Astrocyte of the spinal cord (primary cell): ENCODE results near the gene TBRG4.

Experiments used
- DNase-seq: peaks from one replicate; pipeline ENCODE4 v3.0.0; 2011; ENCODE audit warnings: low read depth, low spot score
- H3K4me3 ChIP-seq: 2 replicates; pipeline ENCODE4 v1.5.1; 2011; ENCODE audit warnings: low read depth, mild to moderate bottlenecking, low read length, moderate library complexity
- CTCF ChIP-seq: IDR thresholded peaks from 2 replicates; pipeline ENCODE4 v1.5.1; 2012; ENCODE audit warnings: low read depth, mild to moderate bottlenecking, low read length, inconsistent platforms
- in situ Hi-C: cut with HindIII; loops from 2 replicates; pipeline ENCODE4 v1.10.0; 2017; ENCODE audit warnings: low sequenced_read_pairs

TBRG4 gene

DNA sequence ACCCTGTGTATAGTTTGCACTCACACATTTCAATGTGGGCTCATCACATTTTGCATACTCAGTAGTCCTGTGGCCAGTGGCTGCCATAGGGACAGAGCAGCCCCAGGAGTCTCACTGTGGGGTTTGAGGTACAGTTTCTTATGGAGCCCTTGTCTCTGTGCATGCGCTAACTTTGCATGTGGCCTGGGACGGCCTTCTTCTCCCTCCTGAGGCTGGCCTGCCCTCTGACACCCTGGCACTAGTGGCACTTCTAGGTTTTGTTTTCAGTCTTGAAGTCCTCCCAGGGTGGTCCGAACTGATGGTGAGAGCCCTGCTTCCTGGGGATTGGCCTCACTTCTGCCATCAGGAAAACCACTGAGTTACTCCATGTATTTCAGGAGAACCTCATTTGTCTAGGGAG, 43.9 kb downstream of the TBRG4 start:
- no peak overlapping the region for H3K4me3 ChIP-seq
- in situ Hi-C loops, result no loop called here
- no peak for DNase-seq
- no peak for TF ChIP-seq CTCF

DNA sequence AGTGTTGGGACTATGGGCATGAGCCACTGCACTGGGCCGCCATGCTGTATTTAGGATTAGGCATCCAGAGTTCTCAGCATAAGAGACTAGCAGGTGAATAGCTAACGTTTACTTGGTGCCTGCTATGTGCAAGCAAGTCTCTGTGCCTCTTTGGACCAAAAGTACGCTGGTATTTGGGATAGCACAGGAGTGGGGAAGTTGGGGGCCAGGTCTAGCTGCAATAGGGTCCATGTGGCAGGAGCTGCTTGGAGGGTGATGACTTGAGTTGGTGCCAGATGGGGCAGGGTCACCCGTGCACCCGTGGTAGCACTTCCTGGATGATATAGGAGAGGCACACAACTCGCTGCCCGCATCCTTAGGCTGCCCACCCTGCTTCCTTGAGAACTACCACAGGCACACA, 45.1 kb downstream of the TBRG4 start:
- in situ Hi-C loops, result no loop called here
- H3K4me3 ChIP-seq, result no peak overlapping the region
- DNase-seq, result no peak
- TF ChIP-seq CTCF, result no peak

- no peak overlapping the region for H3K4me3 ChIP-seq
- in situ Hi-C loops, result no loop called here
- DNase-seq, result no peak
Measured at GRCh38 chr7:45065031-45065995, 46.2 kb downstream of the TBRG4 start.

GRCh38 chr7:45064047-45064725, 47.3 kb downstream of the TBRG4 start:
- TF ChIP-seq CTCF, result no peak
- in situ Hi-C loops, result no loop called here
- DNase-seq, result no peak
- H3K4me3 ChIP-seq, result no peak overlapping the region

More at GRCh38 chr7:45065031-45065995, 46.2 kb downstream of the TBRG4 start:
- no peak for TF ChIP-seq CTCF

GRCh38 chr7:45061806-45062425, 49.6 kb downstream of the TBRG4 start:
- no peak overlapping the region for H3K4me3 ChIP-seq
- no peak for TF ChIP-seq CTCF
- no peak for DNase-seq
- in situ Hi-C loops, result no loop called here

- no peak overlapping the region for H3K4me3 ChIP-seq
- no peak for TF ChIP-seq CTCF
- in situ Hi-C loops, result no loop called here
- DNase-seq, result no peak
Measured at GRCh38 chr7:45061352-45061751, 50.1 kb downstream of the TBRG4 start.
